B cell (primary cell): ENCODE results near the gene BABAM2.

Experiments
- CTCF ChIP-seq: fragments of 200-600 bp; IDR thresholded peaks from one replicate; pipeline ENCODE4 v1.8.0; 2022; ENCODE audit warnings: antibody characterized with exemption, mild to moderate bottlenecking
- EZH2 ChIP-seq: IDR thresholded peaks from 2 replicates; pipeline ENCODE4 v1.6.1; 2012; ENCODE audit warnings: borderline replicate concordance, low read depth, mild to moderate bottlenecking, moderate library complexity, low read length; ENCODE audit not compliant: insufficient read depth, poor library complexity, severe bottlenecking

- TF ChIP-seq CTCF (no peak), EZH2 (no peak)
These were observed 7.2 kb downstream of the BABAM2 start for GRCh38 chr2:27897717-27898116.
